ENCODE data around the gene ACTG2. TPM values are rescaled to one million over a fixed set of nuclear protein-coding genes. Genes with fewer than 3 reads are reported as not detected.
"Not testable (repeated sequence)": the region's sequence is repeated elsewhere in the genome, so short reads cannot be mapped to it uniquely, and the experiment has no call there.

The ACTG2 gene
- total RNA-seq, 4 donors from 2014 or later: 171 to 1,273 (median 578) TPM

DNA sequence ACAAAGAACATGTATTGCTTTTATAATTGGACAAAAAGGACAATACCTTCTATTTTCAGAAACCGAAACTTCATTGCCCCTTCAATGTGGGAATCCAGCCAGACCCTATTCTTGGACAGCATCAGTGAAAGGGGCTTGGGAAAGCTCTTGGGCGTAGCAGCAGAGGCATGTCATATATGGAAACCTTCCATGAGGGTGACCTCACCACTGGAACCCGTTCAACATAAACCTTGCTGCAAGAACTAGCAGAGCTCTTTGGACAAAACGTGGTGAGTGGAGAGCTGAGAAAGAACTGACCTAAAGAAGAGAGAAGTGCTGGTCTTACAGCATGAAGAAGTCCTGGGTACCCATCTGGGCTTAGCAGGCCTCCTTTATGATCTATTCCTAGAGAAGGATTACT is 22.7 kb upstream of the ACTG2 start:
- intact Hi-C loops (cut with DNase I; ENCODE audit: low total_unique reads): no loop called here
- H3K9me3 ChIP-seq: no peaks in the 10 kb centered on the region
- DNase-seq: peak; percentile 84 to 90
- no peaks in the 10 kb centered on the region for H3K27me3 ChIP-seq
- no peaks in the 10 kb centered on the region for H3K4me1 ChIP-seq
- H3K27ac ChIP-seq: peak overlapping the region; percentile 84
- no peak overlapping the region for H3K4me3 ChIP-seq
- no peaks in the 10 kb centered on the region for H3K36me3 ChIP-seq
- TF ChIP-seq, protein P1, sequence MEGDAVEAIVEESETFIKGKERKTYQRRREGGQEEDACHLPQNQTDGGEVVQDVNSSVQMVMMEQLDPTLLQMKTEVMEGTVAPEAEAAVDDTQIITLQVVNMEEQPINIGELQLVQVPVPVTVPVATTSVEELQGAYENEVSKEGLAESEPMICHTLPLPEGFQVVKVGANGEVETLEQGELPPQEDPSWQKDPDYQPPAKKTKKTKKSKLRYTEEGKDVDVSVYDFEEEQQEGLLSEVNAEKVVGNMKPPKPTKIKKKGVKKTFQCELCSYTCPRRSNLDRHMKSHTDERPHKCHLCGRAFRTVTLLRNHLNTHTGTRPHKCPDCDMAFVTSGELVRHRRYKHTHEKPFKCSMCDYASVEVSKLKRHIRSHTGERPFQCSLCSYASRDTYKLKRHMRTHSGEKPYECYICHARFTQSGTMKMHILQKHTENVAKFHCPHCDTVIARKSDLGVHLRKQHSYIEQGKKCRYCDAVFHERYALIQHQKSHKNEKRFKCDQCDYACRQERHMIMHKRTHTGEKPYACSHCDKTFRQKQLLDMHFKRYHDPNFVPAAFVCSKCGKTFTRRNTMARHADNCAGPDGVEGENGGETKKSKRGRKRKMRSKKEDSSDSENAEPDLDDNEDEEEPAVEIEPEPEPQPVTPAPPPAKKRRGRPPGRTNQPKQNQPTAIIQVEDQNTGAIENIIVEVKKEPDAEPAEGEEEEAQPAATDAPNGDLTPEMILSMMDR (IDR thresholded peaks at IDR 0.05): no peak
- no peak for TF ChIP-seq POLR2A (IDR thresholded peaks at IDR 0.05)

DNA sequence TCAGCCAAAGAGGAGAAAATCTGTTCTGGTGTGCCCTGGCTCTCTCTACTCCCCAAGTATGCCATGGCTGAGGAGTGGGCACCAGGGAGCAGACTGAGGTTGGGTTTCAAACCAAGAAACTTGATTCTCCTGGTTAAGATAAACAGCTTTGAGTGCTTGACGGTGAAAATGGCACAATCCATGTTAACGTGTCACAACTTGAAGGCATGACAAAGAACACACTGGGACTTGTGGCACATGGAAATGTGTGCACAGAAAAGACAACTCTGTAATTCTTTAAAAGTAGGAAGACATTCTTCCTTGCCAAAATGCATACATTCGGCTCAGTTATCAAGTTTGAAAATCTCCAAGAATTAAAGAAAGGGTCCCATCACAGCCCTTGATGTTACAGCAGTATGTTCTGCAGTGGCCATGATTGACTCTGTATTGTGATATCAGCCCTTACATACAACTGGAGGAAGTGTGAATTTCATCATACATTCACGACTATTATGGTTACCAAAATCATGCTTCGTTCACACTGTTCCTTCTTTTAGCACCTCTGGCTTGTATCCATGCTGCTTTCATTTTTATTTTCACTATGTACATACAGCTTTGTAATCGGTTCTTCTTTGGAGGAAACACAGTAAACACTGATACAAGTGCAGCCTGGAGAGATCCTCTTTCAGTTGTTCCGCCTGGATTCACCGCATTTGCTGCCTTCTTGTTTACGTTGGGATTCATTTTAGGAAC is 15.6 kb upstream of the ACTG2 start:
- no peaks in the 10 kb centered on the region for H3K4me1 ChIP-seq
- H3K4me3 ChIP-seq: no peak overlapping the region
- H3K36me3 ChIP-seq: no peaks in the 10 kb centered on the region
- TF ChIP-seq, protein P1 (IDR thresholded peaks at IDR 0.05): no peak
- TF ChIP-seq POLR2A (IDR thresholded peaks at IDR 0.05): no peak
- no peak for DNase-seq
- intact Hi-C loops (cut with DNase I; ENCODE audit: low total_unique reads): no loop called here
- H3K27me3 ChIP-seq: no peaks in the 10 kb centered on the region
- H3K27ac ChIP-seq: no peak overlapping the region
- H3K9me3 ChIP-seq: no peaks in the 10 kb centered on the region

DNA sequence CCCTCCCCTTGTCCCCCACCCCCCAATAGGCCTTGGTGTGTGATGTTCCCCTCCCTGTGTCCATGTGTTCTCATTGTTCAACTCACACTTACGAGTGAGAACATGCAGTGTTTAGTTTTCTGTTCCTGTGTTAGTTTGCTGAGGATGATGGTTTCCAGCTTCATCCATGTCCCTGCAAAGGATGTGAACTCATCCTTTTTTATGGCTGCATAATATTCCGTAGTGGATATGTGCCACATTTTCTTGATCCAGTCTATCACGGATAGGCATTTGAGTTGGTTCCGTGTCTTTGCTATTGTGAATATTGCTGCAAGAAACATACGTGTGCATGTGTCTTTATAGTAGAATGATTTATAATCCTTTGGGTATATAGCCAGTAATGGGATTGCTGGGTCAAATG is 14.8 kb upstream of the ACTG2 start:
- H3K27me3 ChIP-seq; intact Hi-C loops (cut with DNase I; ENCODE audit: low total_unique reads); H3K4me3 ChIP-seq; DNase-seq; H3K4me1 ChIP-seq; H3K27ac ChIP-seq; H3K9me3 ChIP-seq; H3K36me3 ChIP-seq: not testable (repeated sequence)

DNA sequence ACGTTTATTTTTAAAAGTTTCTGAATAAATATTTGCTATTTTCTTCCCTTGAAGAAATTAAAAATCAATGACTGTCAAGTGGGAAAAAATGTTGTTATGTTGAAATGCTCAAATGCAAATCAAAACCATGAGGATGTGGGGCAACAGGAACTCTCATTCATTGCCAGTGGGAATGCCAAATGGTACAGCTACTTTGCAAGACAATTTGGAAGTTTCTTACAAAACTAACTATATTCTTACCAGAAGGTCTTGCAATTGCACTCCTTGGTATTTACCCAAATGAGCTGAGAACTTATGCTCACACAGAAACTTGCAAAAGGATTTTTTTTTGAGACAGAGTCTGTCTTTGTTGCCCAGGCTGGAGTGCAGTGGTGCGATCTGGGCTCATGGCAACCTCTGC is 7.4 kb upstream of the ACTG2 start:
- intact Hi-C loops (cut with DNase I; ENCODE audit: low total_unique reads): no loop called here
- no peak overlapping the region for H3K4me3 ChIP-seq
- TF ChIP-seq, protein P1 (IDR thresholded peaks at IDR 0.05): no peak
- no peak for TF ChIP-seq POLR2A (IDR thresholded peaks at IDR 0.05)

DNA sequence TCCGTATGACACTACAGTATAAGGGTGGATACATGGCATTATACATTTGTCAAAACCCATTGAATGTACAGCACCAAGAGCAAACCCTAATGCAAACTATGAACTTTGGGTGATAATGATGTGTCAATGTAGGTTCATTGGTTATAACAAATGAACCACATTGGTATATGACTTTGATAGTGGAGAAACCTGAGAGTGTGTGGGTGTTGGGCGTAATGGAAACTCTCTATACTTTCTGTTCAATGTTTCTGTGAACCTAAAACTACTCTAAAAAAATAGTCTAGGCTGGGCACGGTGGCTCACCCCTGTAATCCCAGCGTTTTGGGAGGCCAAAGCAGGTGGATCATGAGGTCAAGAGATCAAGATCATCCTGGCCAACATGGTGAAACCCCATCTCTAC is 6.5 kb upstream of the ACTG2 start:
- H3K4me1 ChIP-seq: peaks cover 0 to 8% of the 10 kb centered on the region in 2 donors
- H3K27me3 ChIP-seq: no peaks in the 10 kb centered on the region
- H3K36me3 ChIP-seq: no peaks in the 10 kb centered on the region
- TF ChIP-seq, protein P1 (IDR thresholded peaks at IDR 0.05): no peak
- no peak for TF ChIP-seq POLR2A (IDR thresholded peaks at IDR 0.05)
- intact Hi-C loops (cut with DNase I; ENCODE audit: low total_unique reads): no loop called here
- no peak for DNase-seq
- no peaks in the 10 kb centered on the region for H3K9me3 ChIP-seq
- no peak overlapping the region for H3K27ac ChIP-seq
- no peak overlapping the region for H3K4me3 ChIP-seq

More for the DNA sequence above, 7.4 kb upstream of the ACTG2 start:
- no peaks in the 10 kb centered on the region for H3K36me3 ChIP-seq
- no peak overlapping the region for H3K27ac ChIP-seq
- H3K9me3 ChIP-seq: no peaks in the 10 kb centered on the region
- H3K27me3 ChIP-seq: no peaks in the 10 kb centered on the region
- H3K4me1 ChIP-seq: peaks cover 0 to 8% of the 10 kb centered on the region in 2 donors
- DNase-seq: no peak

DNA sequence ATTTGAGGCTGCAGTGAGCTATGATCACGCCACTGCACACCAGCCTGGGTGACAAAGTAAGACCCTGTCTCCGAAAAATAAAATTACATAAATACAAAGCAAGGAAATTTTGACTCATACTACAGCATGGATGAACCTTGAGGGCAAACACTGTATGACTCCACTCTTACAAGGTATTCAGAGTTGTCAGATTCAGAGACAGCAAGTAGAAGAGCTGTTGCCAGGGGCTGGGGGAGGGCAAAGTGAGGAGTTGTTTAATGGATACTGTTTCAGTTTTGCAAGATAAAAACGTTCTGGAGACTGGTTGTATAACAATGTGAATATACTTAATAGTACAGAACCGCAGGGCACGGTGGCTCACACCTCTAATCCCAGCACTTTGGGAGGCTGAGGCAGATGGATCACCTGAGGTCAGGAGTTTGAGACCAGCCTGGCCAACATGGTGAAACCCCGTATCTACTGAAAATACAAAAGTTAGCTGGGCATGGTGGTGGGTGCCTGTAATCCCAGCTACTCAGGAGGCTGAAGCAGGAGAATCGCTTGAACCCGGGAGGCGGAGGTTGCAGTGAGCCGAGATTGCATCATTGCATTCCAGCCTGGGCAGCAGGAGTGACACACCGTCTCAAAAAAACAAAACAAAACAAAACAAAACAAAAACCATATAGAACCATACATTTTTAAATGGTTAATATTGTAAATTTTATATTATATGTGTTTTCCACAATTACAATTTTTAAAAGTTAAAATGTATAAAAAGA is 5.0 kb upstream of the ACTG2 start:
- H3K27me3 ChIP-seq; H3K4me1 ChIP-seq; H3K9me3 ChIP-seq; H3K36me3 ChIP-seq; H3K4me3 ChIP-seq; intact Hi-C loops (cut with DNase I; ENCODE audit: low total_unique reads); DNase-seq: not testable (repeated sequence)
- peak overlapping the region in 1 of 2 donors; percentile 93 for H3K27ac ChIP-seq

All from uterus (tissue), 4 donors.